SK-N-SH (cell line): Measurements from ENCODE around the gene RPSA.

Experiments
- CHD2 ChIP-seq: fragments of 150-350 bp; IDR thresholded peaks from 2 replicates; pipeline ENCODE4 v1.6.1; 2018; ENCODE audit warnings: low read length; ENCODE audit not compliant: partially characterized antibody
- EP300 ChIP-seq, 2 experiments: IDR thresholded peaks; 2 replicates each; pipeline versions ENCODE4 v1.4.0 to v1.6.1; 2012; ENCODE audit warnings: borderline replicate concordance in 1 of 2, low read depth in 1 of 2, low read length in 1 of 2
- EZH2phosphoT487 ChIP-seq: fragments of 200-600 bp; sonication (generic); IDR thresholded peaks from 2 replicates; pipeline ENCODE4 v1.6.1; 2017; ENCODE audit warnings: low read depth, mixed run types, mild to moderate bottlenecking, antibody characterized with exemption, moderate library complexity, borderline replicate concordance
- FOXJ3 ChIP-seq: sonication (generic); formaldehyde crosslinking; IDR thresholded peaks from 2 replicates; pipeline ENCODE4 v1.5.1; 2020; ENCODE audit warnings: mild to moderate bottlenecking, missing genetic modification reagents
- JUND ChIP-seq: IDR thresholded peaks from 2 replicates; pipeline ENCODE4 v1.4.0; 2012
- MEF2A ChIP-seq: IDR thresholded peaks from 2 replicates; pipeline ENCODE4 v1.4.0; 2012; ENCODE audit warnings: low read depth, borderline replicate concordance
- NRF1 ChIP-seq: IDR thresholded peaks from 2 replicates; pipeline ENCODE4 v1.6.1; 2012; ENCODE audit warnings: low read depth, mild to moderate bottlenecking, low read length
- PBX3 ChIP-seq: IDR thresholded peaks from 2 replicates; pipeline ENCODE4; 2012
- RAD21 ChIP-seq: IDR thresholded peaks from 2 replicates; pipeline ENCODE4 v1.6.1; 2012; ENCODE audit warnings: mild to moderate bottlenecking, low read length
- TAF1 ChIP-seq: IDR thresholded peaks from 2 replicates; pipeline ENCODE4 v1.6.1; 2012; ENCODE audit warnings: low read depth, mild to moderate bottlenecking, low read length, moderate library complexity, borderline replicate concordance
- YY1 ChIP-seq: IDR thresholded peaks from 2 replicates; pipeline ENCODE4 v1.4.0; 2012; ENCODE audit warnings: low read depth, mild to moderate bottlenecking
- ZBTB33 ChIP-seq: IDR thresholded peaks from 2 replicates; pipeline ENCODE4 v1.4.0; 2012; ENCODE audit warnings: low read depth, borderline replicate concordance
- TF ChIP-seq, protein P1 (sequence below): fragments of 200-600 bp; sonication (generic); IDR thresholded peaks from 2 replicates; pipeline ENCODE4 v1.6.1; 2017; ENCODE audit warnings: antibody characterized with exemption, mild to moderate bottlenecking, moderate library complexity

DNA sequence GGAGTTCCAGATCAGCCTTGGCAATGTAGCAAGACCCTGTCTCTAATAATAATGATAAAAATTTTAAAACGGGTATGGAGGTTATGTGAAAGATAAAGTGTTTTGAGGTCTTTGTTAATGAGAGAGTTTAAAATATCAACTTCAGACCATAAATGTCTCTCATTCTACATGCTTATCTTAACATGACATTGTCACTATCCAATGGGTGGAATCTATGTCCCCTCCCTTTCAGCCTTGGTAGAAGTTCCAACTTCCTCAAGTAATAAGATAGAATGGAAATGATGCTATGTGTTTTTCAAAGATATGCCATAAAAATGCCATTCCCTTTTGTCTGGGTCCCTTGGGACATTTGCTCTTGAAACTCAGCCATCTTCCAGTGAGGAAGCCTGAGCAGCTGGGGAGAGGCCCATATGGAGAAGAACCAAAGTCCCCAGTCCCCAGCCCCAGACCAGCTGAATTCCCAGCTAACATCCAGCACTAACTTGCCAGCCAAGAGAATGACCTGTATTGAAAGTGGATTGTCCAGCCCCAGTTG is 17.0 kb downstream of the RPSA start:
- TF ChIP-seq MEF2A (no peak), JUND (no peak), YY1 (no peak), NRF1 (no peak), TAF1 (no peak), PBX3 (no peak), EZH2phosphoT487 (no peak), ZBTB33 (no peak), CHD2 (no peak), FOXJ3 (no peak), EP300 (IDR thresholded peaks at IDR 0.05; ENCODE audit: borderline replicate concordance in 1 of 2, low read depth in 1 of 2, low read length in 1 of 2) (no peak), RAD21 (no peak)
- TF ChIP-seq, protein P1, sequence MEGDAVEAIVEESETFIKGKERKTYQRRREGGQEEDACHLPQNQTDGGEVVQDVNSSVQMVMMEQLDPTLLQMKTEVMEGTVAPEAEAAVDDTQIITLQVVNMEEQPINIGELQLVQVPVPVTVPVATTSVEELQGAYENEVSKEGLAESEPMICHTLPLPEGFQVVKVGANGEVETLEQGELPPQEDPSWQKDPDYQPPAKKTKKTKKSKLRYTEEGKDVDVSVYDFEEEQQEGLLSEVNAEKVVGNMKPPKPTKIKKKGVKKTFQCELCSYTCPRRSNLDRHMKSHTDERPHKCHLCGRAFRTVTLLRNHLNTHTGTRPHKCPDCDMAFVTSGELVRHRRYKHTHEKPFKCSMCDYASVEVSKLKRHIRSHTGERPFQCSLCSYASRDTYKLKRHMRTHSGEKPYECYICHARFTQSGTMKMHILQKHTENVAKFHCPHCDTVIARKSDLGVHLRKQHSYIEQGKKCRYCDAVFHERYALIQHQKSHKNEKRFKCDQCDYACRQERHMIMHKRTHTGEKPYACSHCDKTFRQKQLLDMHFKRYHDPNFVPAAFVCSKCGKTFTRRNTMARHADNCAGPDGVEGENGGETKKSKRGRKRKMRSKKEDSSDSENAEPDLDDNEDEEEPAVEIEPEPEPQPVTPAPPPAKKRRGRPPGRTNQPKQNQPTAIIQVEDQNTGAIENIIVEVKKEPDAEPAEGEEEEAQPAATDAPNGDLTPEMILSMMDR: no peak
